CD1c-positive myeloid dendritic cell (primary cell): ENCODE results near the gene SLC5A5.
A peak's percentile ranks its signal among the peaks of the same experiment; 100 is the strongest.
"Not testable (repeated sequence)": the region's sequence is repeated elsewhere in the genome, so short reads cannot be mapped to it uniquely, and the experiment has no call there.

Experiments used
- DNase-seq: peaks from one replicate; pipeline ENCODE4 v3.0.0-alpha.2; 2016; ENCODE audit errors: extremely low spot score

The SLC5A5 gene

GRCh38 chr19:17919122-17919521 is 47.4 kb downstream of the SLC5A5 start:
- DNase-seq, result not testable (repeated sequence)

- DNase-seq, result no peak
Measured at GRCh38 chr19:17920527-17920926, 48.8 kb downstream of the SLC5A5 start.

- no peak for DNase-seq
Measured at GRCh38 chr19:17922138-17922537, 50.4 kb downstream of the SLC5A5 start.

GRCh38 chr19:17926044-17926443 is 54.3 kb downstream of the SLC5A5 start:
- DNase-seq, result no peak

- DNase-seq, result no peak
Measured at GRCh38 chr19:17929056-17929455, 57.3 kb downstream of the SLC5A5 start.

- DNase-seq, result peak; percentile 20
Measured at GRCh38 chr19:17931532-17932191, 59.9 kb downstream of the SLC5A5 start.

GRCh38 chr19:17932485-17933338 is 61.0 kb downstream of the SLC5A5 start, which contains the start of gene CCDC124:
Gene CCDC124 (plus strand): TSS chr19:17933015. CDS start chr19:17936421, 3,406 bp downstream.
- peak; percentile 96 for DNase-seq

GRCh38 chr19:17933414-17934129 is 61.8 kb downstream of the SLC5A5 start:
- no peak for DNase-seq

GRCh38 chr19:17936379-17936778 is 64.6 kb downstream of the SLC5A5 start:
- DNase-seq, result no peak

GRCh38 chr19:17937371-17937900 is 65.7 kb downstream of the SLC5A5 start:
- DNase-seq, result no peak

GRCh38 chr19:17938092-17938845 is 66.5 kb downstream of the SLC5A5 start:
- DNase-seq, result peak; percentile 85

GRCh38 chr19:17942181-17942580 is 70.4 kb downstream of the SLC5A5 start:
- no peak for DNase-seq

GRCh38 chr19:17942582-17943273 is 71.0 kb downstream of the SLC5A5 start:
- no peak for DNase-seq

GRCh38 chr19:17943274-17944221 is 71.8 kb downstream of the SLC5A5 start:
- DNase-seq, result no peak

GRCh38 chr19:17944301-17944700 is 72.6 kb downstream of the SLC5A5 start:
- no peak for DNase-seq
